CD4-positive, CD25-positive, alpha-beta regulatory T cell (primary cell): ENCODE data around the gene BMX. TPM values are rescaled to one million over a fixed set of nuclear protein-coding genes. Genes with fewer than 3 reads are reported as not detected.
A peak's percentile ranks its signal among the peaks of the same experiment; 100 is the strongest.

Experiments
- ATAC-seq, 2 donors: fragments of 150-1000 bp; cut with Tn5 transposase; one replicate each; pipeline ENCODE4 v1.10.0; 2021; ENCODE audit warnings: low read depth in 2 of 2, moderate number of reproducible peaks in 2 of 2, moderate library complexity in 1 of 2
- DNase-seq, 3 donors: peaks; one replicate each; pipeline versions ENCODE4 v3.0.0 to v3.0.0-alpha.2; 2012 to 2022; ENCODE audit warnings: mixed read lengths in 1 of 3
- H3K27ac ChIP-seq: one replicate; pipeline ENCODE4 v1.7.0; 2013; ENCODE audit warnings: mild to moderate bottlenecking, low read length; ENCODE audit not compliant: insufficient read depth, poor library complexity, severe bottlenecking
- H3K27me3 ChIP-seq: one replicate; pipeline ENCODE4 v1.7.0; 2013; ENCODE audit warnings: low read length; ENCODE audit not compliant: control insufficient read depth, insufficient read depth
- H3K36me3 ChIP-seq: one replicate; pipeline ENCODE4 v1.7.0; 2013; ENCODE audit warnings: mild to moderate bottlenecking, low read length, moderate library complexity; ENCODE audit not compliant: control insufficient read depth, insufficient read depth
- H3K4me1 ChIP-seq: 2 replicates; pipeline ENCODE4 v1.7.0; 2013; ENCODE audit warnings: mild to moderate bottlenecking, low read length; ENCODE audit not compliant: insufficient read depth, control insufficient read depth, poor library complexity, severe bottlenecking
- H3K4me3 ChIP-seq: one replicate; pipeline ENCODE4 v1.7.0; 2013; ENCODE audit warnings: low read depth, mild to moderate bottlenecking, low read length, moderate library complexity
- H3K9me3 ChIP-seq, 2 experiments: 1 replicate in 1 of 2; 2 replicates in 1 of 2; pipeline ENCODE4 v1.7.0; 2013; ENCODE audit warnings: low read length in 2 of 2, mild to moderate bottlenecking in 1 of 2, moderate library complexity in 1 of 2; ENCODE audit not compliant: control insufficient read depth in 2 of 2
- H3K27ac Mint-ChIP-seq, 3 donors: one replicate each; pipeline ENCODE4 v1.8.0; 2020 to 2022; ENCODE audit warnings: mild to moderate bottlenecking in 3 of 3, mixed read lengths in 3 of 3, moderate library complexity in 2 of 3
- H3K27me3 Mint-ChIP-seq: one replicate; pipeline ENCODE4 v1.8.0; 2022; ENCODE audit warnings: mild to moderate bottlenecking, mixed read lengths
- H3K36me3 Mint-ChIP-seq: one replicate; pipeline ENCODE4 v1.8.0; 2020; ENCODE audit warnings: mixed read lengths
- H3K4me1 Mint-ChIP-seq, 4 donors: one replicate each; pipeline ENCODE4 v1.8.0; 2020 to 2022; ENCODE audit warnings: mixed read lengths in 4 of 4, mild to moderate bottlenecking in 1 of 4
- H3K4me3 Mint-ChIP-seq, 4 donors: one replicate each; pipeline ENCODE4 v1.8.0; 2020 to 2022; ENCODE audit warnings: mild to moderate bottlenecking in 4 of 4, mixed read lengths in 4 of 4, moderate library complexity in 3 of 4
- H3K9me3 Mint-ChIP-seq, 7 donors: one replicate each; pipeline ENCODE4 v1.8.0; 2020 to 2022; ENCODE audit warnings: mixed read lengths in 7 of 7, mild to moderate bottlenecking in 3 of 7, moderate library complexity in 2 of 7
- polyA plus RNA-seq, 4 donors: library from polyadenylated mRNA; unstranded; fragments of 300-500 nt; fragmentation: Illumina TruSeq; gene quantifications; one replicate each; pipeline ENCODE4 v1.2.3, GENCODE V29; 2021
- total RNA-seq: library from RNA; stranded (reverse); gene quantifications from one replicate; pipeline ENCODE4 v1.2.3, GENCODE V29; 2022

Gene BMX
- total and polyA plus RNA-seq, 5 donors from 2014 or later = not detected

- H3K27ac ChIP-seq = no peak overlapping the region
- Mint-ChIP-seq H3K27ac (no peak overlapping the region), H3K4me1 (no peaks in the 10 kb centered on the region), H3K9me3 (peaks cover 0 to 2% (median 0%) of the 10 kb centered on the region in 7 donors), H3K36me3 (no peaks in the 10 kb centered on the region), H3K4me3 (no peak overlapping the region), H3K27me3 (no peaks in the 10 kb centered on the region)
- no peaks in the 10 kb centered on the region for H3K9me3 ChIP-seq
- H3K27me3 ChIP-seq = no peaks in the 10 kb centered on the region
- DNase-seq (no peak), ATAC-seq (no peak)
- H3K4me1 ChIP-seq = no peaks in the 10 kb centered on the region
- no peak overlapping the region for H3K4me3 ChIP-seq
- no peaks in the 10 kb centered on the region for H3K36me3 ChIP-seq
These were observed 9.2 kb downstream of the BMX start for GRCh38 chrX:15509845-15510244.

GRCh38 chrX:15511563-15511962 lies 11.0 kb downstream of the BMX start:
- no peak overlapping the region for H3K4me3 Mint-ChIP-seq
- Histone ChIP-seq H3K9me3 (no peaks in the 10 kb centered on the region), H3K4me1 (no peaks in the 10 kb centered on the region), H3K4me3 (no peak overlapping the region), H3K27me3 (no peaks in the 10 kb centered on the region), H3K27ac (no peak overlapping the region), H3K36me3 (no peaks in the 10 kb centered on the region)
- DNase-seq = no peak
- no peaks in the 10 kb centered on the region for H3K27me3 Mint-ChIP-seq
- no peaks in the 10 kb centered on the region for H3K36me3 Mint-ChIP-seq
- H3K9me3 Mint-ChIP-seq = no peaks in the 10 kb centered on the region
- no peaks in the 10 kb centered on the region for H3K4me1 Mint-ChIP-seq
- H3K27ac Mint-ChIP-seq = no peak overlapping the region
- no peak for ATAC-seq

DNA sequence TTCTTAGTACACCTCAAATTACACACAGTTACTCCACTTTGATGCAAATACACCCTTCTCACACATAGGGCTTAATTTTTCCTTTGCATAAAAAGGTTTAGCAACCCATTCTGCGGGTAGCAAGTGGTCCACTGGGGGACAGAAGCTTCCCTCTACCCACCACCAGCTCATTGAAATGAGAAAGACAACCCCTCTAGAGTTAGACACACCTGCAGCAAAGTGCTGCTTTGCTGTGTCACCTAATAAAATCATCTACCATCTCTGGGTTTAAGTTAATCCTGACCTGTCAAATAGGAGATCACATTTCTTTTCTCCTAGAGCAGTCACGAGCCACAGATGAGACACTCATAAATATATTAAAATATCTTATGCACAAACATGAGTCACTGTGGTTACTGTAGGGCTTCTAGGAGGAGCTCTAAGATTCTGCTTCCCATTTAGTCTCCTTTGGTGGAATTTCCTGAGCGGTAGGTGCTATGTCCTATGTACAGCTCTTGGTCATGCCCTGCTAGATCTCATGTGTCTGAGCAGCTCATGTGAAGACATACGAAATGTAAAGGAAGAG lies 11.9 kb downstream of the BMX start:
- no peaks in the 10 kb centered on the region for H3K4me1 Mint-ChIP-seq
- H3K27ac Mint-ChIP-seq = no peak overlapping the region
- Histone ChIP-seq H3K27ac (no peak overlapping the region), H3K4me3 (no peak overlapping the region), H3K27me3 (no peaks in the 10 kb centered on the region), H3K9me3 (no peaks in the 10 kb centered on the region), H3K4me1 (no peaks in the 10 kb centered on the region), H3K36me3 (no peaks in the 10 kb centered on the region)
- H3K9me3 Mint-ChIP-seq = no peaks in the 10 kb centered on the region
- no peak overlapping the region for H3K4me3 Mint-ChIP-seq
- H3K36me3 Mint-ChIP-seq = no peaks in the 10 kb centered on the region
- DNase-seq (no peak), ATAC-seq (no peak)
- no peaks in the 10 kb centered on the region for H3K27me3 Mint-ChIP-seq

DNA sequence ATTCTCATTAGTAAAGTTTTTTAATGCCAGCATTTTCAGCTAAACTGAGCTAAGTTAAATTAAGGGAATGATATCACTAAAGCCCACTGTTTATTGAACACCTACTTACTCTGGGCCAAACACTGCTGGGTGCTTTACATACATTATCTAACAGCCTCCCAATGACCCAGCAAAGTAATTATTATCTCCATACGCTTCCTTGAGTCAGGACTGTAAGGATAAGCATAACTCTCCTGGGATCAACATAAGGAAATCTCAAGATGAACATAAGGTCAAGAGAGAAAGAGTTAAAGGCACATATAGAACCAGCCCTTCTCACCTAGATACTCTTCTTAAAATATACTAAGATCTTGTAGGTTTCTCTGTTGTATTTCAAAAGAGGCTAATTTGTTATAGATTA lies 13.7 kb downstream of the BMX start:
- Mint-ChIP-seq H3K4me3 (no peak overlapping the region), H3K9me3 (no peaks in the 10 kb centered on the region), H3K27ac (no peak overlapping the region), H3K4me1 (no peaks in the 10 kb centered on the region), H3K27me3 (no peaks in the 10 kb centered on the region), H3K36me3 (no peaks in the 10 kb centered on the region)
- Histone ChIP-seq H3K4me1 (no peaks in the 10 kb centered on the region), H3K9me3 (no peaks in the 10 kb centered on the region), H3K27me3 (no peaks in the 10 kb centered on the region), H3K36me3 (no peaks in the 10 kb centered on the region), H3K4me3 (no peak overlapping the region), H3K27ac (no peak overlapping the region)
- no peak for ATAC-seq
- no peak for DNase-seq

GRCh38 chrX:15515931-15516330 lies 15.3 kb downstream of the BMX start:
- Histone ChIP-seq H3K4me1 (no peaks in the 10 kb centered on the region), H3K27me3 (no peaks in the 10 kb centered on the region), H3K36me3 (no peaks in the 10 kb centered on the region), H3K27ac (no peak overlapping the region), H3K4me3 (no peak overlapping the region), H3K9me3 (no peaks in the 10 kb centered on the region)
- ATAC-seq (no peak), DNase-seq (no peak)
- Mint-ChIP-seq H3K27ac (no peak overlapping the region), H3K4me1 (no peaks in the 10 kb centered on the region), H3K27me3 (peaks cover 4% of the 10 kb centered on the region), H3K4me3 (no peak overlapping the region), H3K9me3 (no peaks in the 10 kb centered on the region), H3K36me3 (no peaks in the 10 kb centered on the region)

DNA sequence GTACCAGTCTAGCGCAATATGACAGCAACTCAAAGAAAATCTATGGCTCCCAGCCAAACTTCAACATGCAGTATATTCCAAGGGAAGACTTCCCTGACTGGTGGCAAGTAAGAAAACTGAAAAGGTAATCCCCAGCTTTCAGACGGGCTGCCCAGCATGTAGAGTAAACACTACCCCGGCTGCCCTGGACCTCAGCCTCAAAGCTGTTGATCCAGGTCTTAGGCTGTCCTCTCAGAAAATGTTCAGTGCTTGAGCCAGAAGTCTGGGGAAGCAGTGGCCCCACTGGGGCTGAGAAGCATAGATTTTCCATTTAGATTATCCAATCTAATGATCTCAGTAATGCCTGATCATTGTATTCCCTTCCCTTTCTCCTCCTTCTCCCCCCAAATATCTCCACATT lies 21.9 kb downstream of the BMX start:
- DNase-seq (no peak), ATAC-seq (no peak)
- Mint-ChIP-seq H3K27me3 (peaks cover 4% of the 10 kb centered on the region), H3K4me1 (no peaks in the 10 kb centered on the region), H3K4me3 (no peak overlapping the region), H3K9me3 (no peaks in the 10 kb centered on the region), H3K36me3 (no peaks in the 10 kb centered on the region), H3K27ac (no peak overlapping the region)
- H3K27ac ChIP-seq = no peak overlapping the region
- H3K9me3 ChIP-seq = no peaks in the 10 kb centered on the region
- H3K4me1 ChIP-seq = no peaks in the 10 kb centered on the region
- H3K36me3 ChIP-seq = no peaks in the 10 kb centered on the region
- no peak overlapping the region for H3K4me3 ChIP-seq
- H3K27me3 ChIP-seq = no peaks in the 10 kb centered on the region

DNA sequence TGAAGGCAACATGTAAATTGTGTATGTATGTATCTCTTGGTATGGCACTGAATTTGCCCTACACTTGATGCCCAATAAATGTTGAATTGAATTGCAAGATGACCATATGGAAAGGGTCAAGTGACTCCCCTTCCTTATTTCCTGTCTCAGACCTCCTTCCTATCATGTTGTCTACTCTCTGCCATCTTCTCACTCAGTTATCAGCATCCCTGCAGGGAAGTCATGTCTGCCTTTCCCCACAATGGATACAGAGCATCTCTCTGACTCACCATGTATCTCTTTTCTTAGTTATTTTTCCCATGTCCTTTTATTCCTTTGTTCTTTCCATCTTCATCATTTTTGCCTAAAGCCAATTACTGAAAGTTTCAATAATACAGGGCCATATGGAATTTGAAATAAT lies 22.5 kb downstream of the BMX start:
- Histone ChIP-seq H3K4me1 (no peaks in the 10 kb centered on the region), H3K4me3 (no peak overlapping the region), H3K36me3 (no peaks in the 10 kb centered on the region), H3K9me3 (no peaks in the 10 kb centered on the region), H3K27me3 (no peaks in the 10 kb centered on the region), H3K27ac (no peak overlapping the region)
- Mint-ChIP-seq H3K27me3 (peaks cover 4% of the 10 kb centered on the region), H3K4me3 (no peak overlapping the region), H3K36me3 (no peaks in the 10 kb centered on the region), H3K27ac (no peak overlapping the region), H3K4me1 (no peaks in the 10 kb centered on the region), H3K9me3 (no peaks in the 10 kb centered on the region)
- no peak for DNase-seq
- no peak for ATAC-seq

DNA sequence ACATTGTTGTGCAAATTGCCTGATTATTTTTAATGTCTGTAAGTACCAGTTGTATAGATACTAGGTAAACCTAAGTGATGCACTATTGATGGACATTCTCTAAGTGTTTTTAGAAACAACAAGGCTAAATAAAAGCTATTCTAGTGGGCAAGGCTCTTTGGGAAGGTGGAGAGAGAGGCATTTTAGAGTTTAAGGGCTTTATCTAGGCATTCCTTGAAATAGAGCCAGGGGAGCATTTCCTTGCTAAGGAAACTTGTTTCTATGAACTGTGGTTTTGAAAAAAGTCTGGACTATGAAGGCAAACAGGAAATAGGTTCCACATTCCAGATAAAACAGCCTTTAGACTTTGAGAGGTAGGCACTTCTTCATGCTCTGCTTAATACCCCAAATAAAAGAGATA lies 23.8 kb downstream of the BMX start:
- Histone ChIP-seq H3K4me3 (no peak overlapping the region), H3K9me3 (no peaks in the 10 kb centered on the region), H3K36me3 (no peaks in the 10 kb centered on the region), H3K4me1 (no peaks in the 10 kb centered on the region), H3K27ac (no peak overlapping the region), H3K27me3 (no peaks in the 10 kb centered on the region)
- no peaks in the 10 kb centered on the region for H3K9me3 Mint-ChIP-seq
- H3K4me3 Mint-ChIP-seq = peak overlapping the region in 1 of 4 donors; percentile 43
- ATAC-seq = no peak
- DNase-seq = no peak
- H3K36me3 Mint-ChIP-seq = no peaks in the 10 kb centered on the region
- no peak overlapping the region for H3K27ac Mint-ChIP-seq
- H3K27me3 Mint-ChIP-seq = peaks cover 4% of the 10 kb centered on the region
- H3K4me1 Mint-ChIP-seq = no peaks in the 10 kb centered on the region
